RWPE1 (cell line): Measurements from ENCODE around the gene DCAF5.
A peak's percentile ranks its signal among the peaks of the same experiment; 100 is the strongest.

ENCODE experiments used
- CTCF ChIA-PET: fragments of 350-600 bp; sonication (Branson Sonifier 250); formaldehyde crosslinking; extraction: SDS; loops from one replicate; lab custom pipeline; 2021; lab: Yijun Ruan, JAX
- POLR2A ChIA-PET: fragments of 400-600 bp; formaldehyde crosslinking; extraction: SDS; loops from one replicate; lab custom pipeline; 2020; ENCODE audit warnings: antibody characterized with exemption; ENCODE audit not compliant: low non-redundant PET; lab: Yijun Ruan, JAX
- DNase-seq: peaks from one replicate; pipeline ENCODE4 v3.0.0; 2012; ENCODE audit warnings: low spot score
- H3K27ac ChIP-seq: fragments of 450-650 bp; 2 replicates; pipeline ENCODE4 v1.5.1; 2017
- TF ChIP-seq, protein P1 (sequence below): fragments of 450-650 bp; conservative IDR thresholded peaks from 2 replicates; pipeline ENCODE4 v1.5.1; 2017; ENCODE audit warnings: low read depth, mild to moderate bottlenecking

DCAF5 gene

GRCh38 chr14:69117020-69117767 lies 35.7 kb downstream of the DCAF5 start:
- ChIA-PET POLR2A (no interaction called here), CTCF (interaction anchor here (0.6 to 1.9 kb wide), 2 partner anchors 10 to 118 kb away, joined by 3 to 10 read pairs; no protein-coding TSS in a partner anchor)
- no peak overlapping the region for H3K27ac ChIP-seq
- TF ChIP-seq, protein P1, sequence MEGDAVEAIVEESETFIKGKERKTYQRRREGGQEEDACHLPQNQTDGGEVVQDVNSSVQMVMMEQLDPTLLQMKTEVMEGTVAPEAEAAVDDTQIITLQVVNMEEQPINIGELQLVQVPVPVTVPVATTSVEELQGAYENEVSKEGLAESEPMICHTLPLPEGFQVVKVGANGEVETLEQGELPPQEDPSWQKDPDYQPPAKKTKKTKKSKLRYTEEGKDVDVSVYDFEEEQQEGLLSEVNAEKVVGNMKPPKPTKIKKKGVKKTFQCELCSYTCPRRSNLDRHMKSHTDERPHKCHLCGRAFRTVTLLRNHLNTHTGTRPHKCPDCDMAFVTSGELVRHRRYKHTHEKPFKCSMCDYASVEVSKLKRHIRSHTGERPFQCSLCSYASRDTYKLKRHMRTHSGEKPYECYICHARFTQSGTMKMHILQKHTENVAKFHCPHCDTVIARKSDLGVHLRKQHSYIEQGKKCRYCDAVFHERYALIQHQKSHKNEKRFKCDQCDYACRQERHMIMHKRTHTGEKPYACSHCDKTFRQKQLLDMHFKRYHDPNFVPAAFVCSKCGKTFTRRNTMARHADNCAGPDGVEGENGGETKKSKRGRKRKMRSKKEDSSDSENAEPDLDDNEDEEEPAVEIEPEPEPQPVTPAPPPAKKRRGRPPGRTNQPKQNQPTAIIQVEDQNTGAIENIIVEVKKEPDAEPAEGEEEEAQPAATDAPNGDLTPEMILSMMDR: no peak
- no peak for DNase-seq

- no peak overlapping the region for H3K27ac ChIP-seq
- no peak for DNase-seq
- TF ChIP-seq, protein P1: no peak
- POLR2A ChIA-PET: no interaction called here
- CTCF ChIA-PET: interaction anchor here (1.9 kb wide), 1 partner anchor 8 kb away, joined by 10 read pairs; no protein-coding TSS in a partner anchor
Measured at GRCh38 chr14:69115407-69116185, 37.3 kb downstream of the DCAF5 start.

GRCh38 chr14:69114763-69115162 lies 38.2 kb downstream of the DCAF5 start:
- CTCF ChIA-PET: no interaction called here
- DNase-seq: no peak
- H3K27ac ChIP-seq: no peak overlapping the region
- POLR2A ChIA-PET: no interaction called here
- TF ChIP-seq, protein P1: no peak

- no peak overlapping the region for H3K27ac ChIP-seq
- TF ChIP-seq, protein P1: no peak
- ChIA-PET CTCF (interaction anchor here (0.6 to 2.7 kb wide), 5 partner anchors 8 to 352 kb away, joined by 3 to 20 read pairs (median 10); no protein-coding TSS in a partner anchor), POLR2A (interaction anchor here (0.6 kb wide), 1 partner anchor 200 kb away, joined by 4 read pairs; no protein-coding TSS in a partner anchor)
- DNase-seq: no peak
Measured at GRCh38 chr14:69108358-69108757, 44.6 kb downstream of the DCAF5 start.

DNA sequence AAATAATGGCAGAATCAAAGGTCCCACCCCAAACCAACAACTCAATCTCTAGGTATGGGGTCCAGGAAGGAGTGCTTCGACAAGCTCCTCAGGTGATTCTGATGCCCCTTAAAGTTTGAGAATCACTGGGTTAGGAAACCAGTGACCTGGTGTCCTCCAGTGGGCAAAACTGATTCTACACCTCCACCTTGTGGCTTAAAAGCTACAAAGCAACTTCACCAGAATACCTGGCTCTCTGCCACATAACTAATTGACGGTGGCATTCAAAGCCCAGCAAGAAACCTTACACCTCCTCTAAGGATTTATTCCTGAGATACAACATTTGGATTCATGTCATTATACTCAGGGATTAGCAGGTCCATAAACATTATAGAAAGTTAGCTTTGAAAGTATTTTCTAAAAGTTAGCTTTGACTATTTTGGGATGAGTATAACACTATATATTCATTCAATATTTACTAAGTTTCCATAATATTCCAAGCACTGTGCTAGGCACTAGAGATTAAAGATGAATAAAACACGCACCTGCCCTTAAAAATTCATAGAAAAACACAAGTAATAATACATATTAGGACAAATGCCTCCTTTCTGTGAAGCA lies 45.4 kb downstream of the DCAF5 start:
- peak; percentile 71 for DNase-seq
- TF ChIP-seq, protein P1: peak; percentile 73
- ChIA-PET CTCF (interaction anchor here (0.6 to 2.7 kb wide), 17 partner anchors 9 to 484 kb away, joined by 3 to 20 read pairs (median 3); no protein-coding TSS in a partner anchor), POLR2A (no interaction called here)
- no peak overlapping the region for H3K27ac ChIP-seq

DNA sequence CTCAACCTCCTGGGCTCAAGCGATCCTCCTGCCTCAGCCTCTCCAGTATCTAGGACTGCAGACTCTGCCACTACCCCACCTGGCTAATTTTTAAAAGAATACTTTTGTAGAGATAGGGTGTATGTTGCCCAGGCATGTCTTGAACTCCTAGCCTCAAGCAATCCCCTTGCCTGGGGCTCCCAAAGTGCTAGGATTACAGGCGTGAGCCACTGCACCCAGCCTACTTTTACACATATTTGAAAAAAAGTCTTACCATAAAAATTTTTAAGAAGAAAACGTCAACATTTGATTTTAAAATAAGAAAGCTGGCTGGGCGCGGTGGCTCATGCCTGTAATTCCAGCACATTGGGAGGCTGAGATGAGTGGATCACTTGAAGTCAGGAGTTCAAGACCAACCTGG lies 46.5 kb downstream of the DCAF5 start:
- ChIA-PET POLR2A (no interaction called here), CTCF (interaction anchor here (0.6 to 2.7 kb wide), 7 partner anchors 44 to 586 kb away, joined by 3 to 20 read pairs (median 4); no protein-coding TSS in a partner anchor)
- TF ChIP-seq, protein P1: no peak
- no peak for DNase-seq
- peak overlapping the region; percentile 8 for H3K27ac ChIP-seq
